A673 (cell line): ENCODE measurements around the gene KRTAP20-1. TPM values are rescaled to one million over a fixed set of nuclear protein-coding genes. Genes with fewer than 3 reads are reported as not detected.

Source experiments
- BruUV-seq: library from RNA; stranded (reverse); fragments of 400-500 nt; replicated peaks from 2 replicates; lab custom pipeline; 2021; lab: Mats Ljungman, UMichigan
- CTCF ChIA-PET: fragments of 300-600 bp; sonication (Branson Sonifier 250); formaldehyde crosslinking; loops from one replicate; lab custom pipeline; 2022; ENCODE audit warnings: antibody characterized with exemption; lab: Charles Lee
- POLR2A ChIA-PET: fragments of 300-600 bp; sonication (Branson Sonifier 250); formaldehyde crosslinking; loops from one replicate; lab custom pipeline; 2022; ENCODE audit warnings: antibody characterized with exemption; ENCODE audit not compliant: low non-redundant PET; lab: Charles Lee
- DNase-seq: peaks from one replicate; pipeline ENCODE4 v3.0.0-alpha.2; 2015; ENCODE audit warnings: low spot score
- H3K27ac ChIP-seq: fragments of 200-600 bp; sonication (generic); 2 replicates; pipeline ENCODE4 v1.5.1; 2016; ENCODE audit warnings: mixed run types, low read depth, mild to moderate bottlenecking, mixed read lengths, antibody characterized with exemption, low read length; ENCODE audit not compliant: poor library complexity, severe bottlenecking
- H3K27me3 ChIP-seq: fragments of 200-600 bp; sonication (generic); replicated peaks from 2 replicates; pipeline ENCODE4 v1.6.1; 2017; ENCODE audit warnings: mixed run types, low read depth, mild to moderate bottlenecking, mixed read lengths, antibody characterized with exemption, low read length; ENCODE audit not compliant: insufficient read depth, poor library complexity
- H3K36me3 ChIP-seq: fragments of 200-600 bp; sonication (generic); 2 replicates; pipeline ENCODE4 v1.6.1; 2016; ENCODE audit warnings: mixed run types, mild to moderate bottlenecking, mixed read lengths, antibody characterized with exemption, low read length; ENCODE audit not compliant: insufficient read depth, poor library complexity, severe bottlenecking
- H3K4me1 ChIP-seq: fragments of 200-600 bp; sonication (generic); 2 replicates; pipeline ENCODE4 v1.6.1; 2017; ENCODE audit warnings: mixed run types, mild to moderate bottlenecking, mixed read lengths, antibody characterized with exemption, low read length; ENCODE audit not compliant: insufficient read depth, poor library complexity, severe bottlenecking
- H3K4me3 ChIP-seq: fragments of 200-600 bp; sonication (generic); 2 replicates; pipeline ENCODE4 v1.5.1; 2016; ENCODE audit warnings: low read depth, mixed run types, mild to moderate bottlenecking, mixed read lengths, low read length; ENCODE audit not compliant: poor library complexity, severe bottlenecking
- H3K9me3 ChIP-seq: fragments of 200-600 bp; sonication (generic); 2 replicates; pipeline ENCODE4 v1.6.1; 2016; ENCODE audit warnings: mixed run types, low read depth, mild to moderate bottlenecking, mixed read lengths, antibody characterized with exemption, low read length; ENCODE audit not compliant: poor library complexity, severe bottlenecking
- CTCF ChIP-seq: fragments of 300-800, 200-600 bp; sonication (generic); conservative IDR thresholded peaks from 2 replicates; pipeline ENCODE4 v1.5.1; 2017; ENCODE audit warnings: low read depth, mild to moderate bottlenecking, antibody characterized with exemption, low read length, moderate library complexity, mixed read lengths
- EZH2 ChIP-seq: fragments of 200-600 bp; sonication (generic); IDR thresholded peaks from 2 replicates; pipeline ENCODE4 v1.6.1; 2017; ENCODE audit warnings: borderline replicate concordance, low read depth, mild to moderate bottlenecking, mixed read lengths, antibody characterized with exemption, low read length; ENCODE audit not compliant: poor library complexity, severe bottlenecking
- intact Hi-C: fragments of 100-400 bp; cut with micrococcal nuclease; formaldehyde crosslinking; loops from one replicate; pipeline ENCODE4 v1.10.0; 2022; ENCODE audit not compliant: unreplicated experiment
- total RNA-seq: library from RNA; stranded (reverse); gene quantifications from 2 replicates; pipeline ENCODE4 v1.2.3, GENCODE V29; 2021

Gene KRTAP20-1
- total RNA-seq, 1 experiment from 2014 or later: not detected

- no peak for TF ChIP-seq CTCF
- TF ChIP-seq EZH2: no peak
- intact Hi-C loops: no loop called here
- BruUV-seq: no TSS peak
- POLR2A ChIA-PET: no interaction called here
- no peak for DNase-seq
- no peaks in the 10 kb centered on the region for H3K36me3 ChIP-seq
- H3K9me3 ChIP-seq: no peaks in the 10 kb centered on the region
- no peaks in the 10 kb centered on the region for H3K4me1 ChIP-seq
- H3K4me3 ChIP-seq: no peak overlapping the region
- H3K27ac ChIP-seq: no peak overlapping the region
- H3K27me3 ChIP-seq: no peaks in the 10 kb centered on the region
- CTCF ChIA-PET: no interaction called here
Measured at GRCh38 chr21:30623362-30623761, 7.1 kb downstream of the KRTAP20-1 start.

GRCh38 chr21:30625449-30626165 is 9.4 kb downstream of the KRTAP20-1 start:
- H3K27ac ChIP-seq: no peak overlapping the region
- BruUV-seq: no TSS peak
- no peaks in the 10 kb centered on the region for H3K4me1 ChIP-seq
- CTCF ChIA-PET: no interaction called here
- POLR2A ChIA-PET: no interaction called here
- intact Hi-C loops: no loop called here
- H3K36me3 ChIP-seq: no peaks in the 10 kb centered on the region
- no peaks in the 10 kb centered on the region for H3K27me3 ChIP-seq
- H3K4me3 ChIP-seq: no peak overlapping the region
- H3K9me3 ChIP-seq: no peaks in the 10 kb centered on the region
- TF ChIP-seq EZH2 (no peak), CTCF (no peak)
- no peak for DNase-seq

- no peaks in the 10 kb centered on the region for H3K9me3 ChIP-seq
- no peak for DNase-seq
- H3K27me3 ChIP-seq: no peaks in the 10 kb centered on the region
- CTCF ChIA-PET: no interaction called here
- no peaks in the 10 kb centered on the region for H3K4me1 ChIP-seq
- intact Hi-C loops: no loop called here
- BruUV-seq: no TSS peak
- POLR2A ChIA-PET: no interaction called here
- TF ChIP-seq EZH2 (no peak), CTCF (no peak)
- H3K4me3 ChIP-seq: no peak overlapping the region
- no peaks in the 10 kb centered on the region for H3K36me3 ChIP-seq
- H3K27ac ChIP-seq: no peak overlapping the region
Measured at GRCh38 chr21:30628109-30628508, 11.9 kb downstream of the KRTAP20-1 start.
